ENCODE measurements around the gene ZBTB3.

DNA sequence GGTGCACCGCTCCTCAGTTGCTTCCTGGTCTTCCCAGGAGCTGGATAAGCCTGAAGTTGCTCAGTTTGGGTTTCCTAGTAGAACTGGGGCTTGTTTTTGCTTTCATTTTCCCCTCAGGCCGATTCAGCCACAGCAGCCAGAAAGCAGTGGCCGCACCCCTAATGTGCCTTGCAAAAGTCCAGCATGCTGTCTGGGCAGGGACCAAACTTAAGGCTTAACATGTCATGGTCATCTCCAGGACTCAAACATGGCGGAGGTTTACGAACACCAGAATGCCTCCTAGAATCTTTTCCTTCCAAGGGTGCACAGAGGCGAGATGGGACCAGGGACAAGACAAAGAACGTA, 44.0 kb downstream of the ZBTB3 start:
- TF ChIP-seq, protein P1, sequence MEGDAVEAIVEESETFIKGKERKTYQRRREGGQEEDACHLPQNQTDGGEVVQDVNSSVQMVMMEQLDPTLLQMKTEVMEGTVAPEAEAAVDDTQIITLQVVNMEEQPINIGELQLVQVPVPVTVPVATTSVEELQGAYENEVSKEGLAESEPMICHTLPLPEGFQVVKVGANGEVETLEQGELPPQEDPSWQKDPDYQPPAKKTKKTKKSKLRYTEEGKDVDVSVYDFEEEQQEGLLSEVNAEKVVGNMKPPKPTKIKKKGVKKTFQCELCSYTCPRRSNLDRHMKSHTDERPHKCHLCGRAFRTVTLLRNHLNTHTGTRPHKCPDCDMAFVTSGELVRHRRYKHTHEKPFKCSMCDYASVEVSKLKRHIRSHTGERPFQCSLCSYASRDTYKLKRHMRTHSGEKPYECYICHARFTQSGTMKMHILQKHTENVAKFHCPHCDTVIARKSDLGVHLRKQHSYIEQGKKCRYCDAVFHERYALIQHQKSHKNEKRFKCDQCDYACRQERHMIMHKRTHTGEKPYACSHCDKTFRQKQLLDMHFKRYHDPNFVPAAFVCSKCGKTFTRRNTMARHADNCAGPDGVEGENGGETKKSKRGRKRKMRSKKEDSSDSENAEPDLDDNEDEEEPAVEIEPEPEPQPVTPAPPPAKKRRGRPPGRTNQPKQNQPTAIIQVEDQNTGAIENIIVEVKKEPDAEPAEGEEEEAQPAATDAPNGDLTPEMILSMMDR (conservative IDR thresholded peaks at IDR 0.05; ENCODE audit: low read depth, low read length): no peak
- TF ChIP-seq EZH2 (IDR thresholded peaks at IDR 0.05; ENCODE audit: low read length, unreplicated experiment): no peak
